ENCODE data around the gene URB1. TPM values are rescaled to one million over a fixed set of nuclear protein-coding genes. Genes with fewer than 3 reads are reported as not detected.

The URB1 gene
- total and polyA plus RNA-seq, 9 of the 15 experiments (the other 6 are each of a cell fraction or from before 2014, with no cell fraction given): 0.97 to 53.6 (median 21.5) TPM

DNA sequence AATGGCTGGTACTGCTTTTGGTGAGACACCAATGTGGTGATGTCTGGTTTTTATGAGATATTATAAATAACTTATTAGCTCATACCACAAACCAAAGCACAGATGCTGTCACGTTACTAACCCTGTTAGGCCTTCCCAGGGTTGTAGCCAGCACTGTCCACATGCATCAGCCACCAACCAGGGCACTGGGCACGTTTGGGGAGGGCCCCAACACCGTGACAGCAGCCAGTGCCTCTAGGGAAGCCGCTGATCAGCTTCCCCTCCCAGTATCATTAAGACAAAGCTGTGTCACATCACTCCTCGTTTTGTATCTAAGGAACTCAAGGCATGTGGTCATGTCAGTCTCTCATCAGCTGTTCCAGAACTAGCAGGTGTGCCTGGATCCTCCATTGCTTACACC lies 13.9 kb downstream of the URB1 start (continued):
- TF ChIP-seq, protein P1, sequence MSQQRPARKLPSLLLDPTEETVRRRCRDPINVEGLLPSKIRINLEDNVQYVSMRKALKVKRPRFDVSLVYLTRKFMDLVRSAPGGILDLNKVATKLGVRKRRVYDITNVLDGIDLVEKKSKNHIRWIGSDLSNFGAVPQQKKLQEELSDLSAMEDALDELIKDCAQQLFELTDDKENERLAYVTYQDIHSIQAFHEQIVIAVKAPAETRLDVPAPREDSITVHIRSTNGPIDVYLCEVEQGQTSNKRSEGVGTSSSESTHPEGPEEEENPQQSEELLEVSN (IDR thresholded peaks at IDR 0.05; ENCODE audit: borderline replicate concordance in 1 of 2, extremely low read depth in 1 of 2, insufficient read depth in 1 of 2, insufficient read length in 1 of 2, low read depth in 1 of 2, low read length in 1 of 2, poor library complexity in 1 of 2, severe bottlenecking in 1 of 2): no peak
- TF ChIP-seq NR3C1 (CRISPR knock-in tag; IDR thresholded peaks at IDR 0.05) (no peak), BRCA1 (IDR thresholded peaks at IDR 0.05) (no peak), BRCA1 (CRISPR knock-in tag; IDR thresholded peaks at IDR 0.05) (no peak), HNRNPL (IDR thresholded peaks at IDR 0.05; ENCODE audit: low read depth, low read length) (no peak), FOXA3 (CRISPR knock-in tag; conservative IDR thresholded peaks at IDR 0.05 in 1 of 2, IDR thresholded peaks at IDR 0.05 in 1 of 2) (no peak), ZNF407 (IDR thresholded peaks at IDR 0.05; ENCODE audit: low read depth) (no peak), ETS2 (tag; IDR thresholded peaks at IDR 0.05; ENCODE audit: borderline replicate concordance, poor library complexity, severe bottlenecking) (no peak), SRSF3 (IDR thresholded peaks at IDR 0.05; ENCODE audit: insufficient read depth, low read length) (no peak), ZNF311 (CRISPR knock-in tag; IDR thresholded peaks at IDR 0.05) (no peak), ZNF511 (CRISPR knock-in tag; IDR thresholded peaks at IDR 0.05) (no peak), KAT8 (IDR thresholded peaks at IDR 0.05; ENCODE audit: low read depth) (no peak), BHLHE40 (IDR thresholded peaks at IDR 0.05; ENCODE audit: low read length) (no peak), ELF2 (CRISPR knock-in tag; IDR thresholded peaks at IDR 0.05) (no peak)
